T follicular helper cell (primary cell): ENCODE data around the gene TRNP1.

Experiments used
- DNase-seq: peaks from one replicate; pipeline ENCODE4 v3.0.0-alpha.2; 2020; ENCODE audit warnings: low read depth

TRNP1 gene

GRCh38 chr1:27001570-27002360 is 8.3 kb downstream of the TRNP1 start:
- no peak for DNase-seq

GRCh38 chr1:27003745-27004470 is 10.4 kb downstream of the TRNP1 start:
- DNase-seq: no peak

GRCh38 chr1:27004471-27005165 is 11.1 kb downstream of the TRNP1 start:
- DNase-seq: no peak

- no peak for DNase-seq
Observed at GRCh38 chr1:27005166-27005530, 11.7 kb downstream of the TRNP1 start.

- no peak for DNase-seq
Observed at GRCh38 chr1:27005648-27006496, 12.4 kb downstream of the TRNP1 start.

- DNase-seq: no peak
Observed at GRCh38 chr1:27006683-27007082, 13.2 kb downstream of the TRNP1 start.

GRCh38 chr1:27007909-27008582 is 14.6 kb downstream of the TRNP1 start:
- no peak for DNase-seq

- DNase-seq: no peak
Observed at GRCh38 chr1:27009601-27010197, 16.2 kb downstream of the TRNP1 start.

GRCh38 chr1:27010226-27010994 is 16.9 kb downstream of the TRNP1 start:
- DNase-seq: no peak

- no peak for DNase-seq
Observed at GRCh38 chr1:27011058-27011764, 17.7 kb downstream of the TRNP1 start.

- no peak for DNase-seq
Observed at GRCh38 chr1:27011976-27012563, 18.6 kb downstream of the TRNP1 start.

- no peak for DNase-seq
Observed at GRCh38 chr1:27015260-27015659, 21.8 kb downstream of the TRNP1 start.

- DNase-seq: no peak
Observed at GRCh38 chr1:27016376-27016775, 22.9 kb downstream of the TRNP1 start.

- DNase-seq: no peak
Observed at GRCh38 chr1:27017207-27017606, 23.7 kb downstream of the TRNP1 start.

- no peak for DNase-seq
Observed at GRCh38 chr1:27018316-27018715, 24.8 kb downstream of the TRNP1 start.

- no peak for DNase-seq
Observed at GRCh38 chr1:27021354-27022031, 28.0 kb downstream of the TRNP1 start.

GRCh38 chr1:27025718-27026117 is 32.2 kb downstream of the TRNP1 start:
- DNase-seq: no peak
